CD4-positive, alpha-beta T cell treated with Interferon gamma for 1 hour (primary cell): ENCODE measurements around the gene COL8A1.
"Not testable (repeated sequence)": the region's sequence is repeated elsewhere in the genome, so short reads cannot be mapped to it uniquely, and the experiment has no call there.

Experiments used
- DNase-seq: peaks from one replicate; pipeline ENCODE4 v3.0.0-alpha.2; 2020

Gene COL8A1

DNA sequence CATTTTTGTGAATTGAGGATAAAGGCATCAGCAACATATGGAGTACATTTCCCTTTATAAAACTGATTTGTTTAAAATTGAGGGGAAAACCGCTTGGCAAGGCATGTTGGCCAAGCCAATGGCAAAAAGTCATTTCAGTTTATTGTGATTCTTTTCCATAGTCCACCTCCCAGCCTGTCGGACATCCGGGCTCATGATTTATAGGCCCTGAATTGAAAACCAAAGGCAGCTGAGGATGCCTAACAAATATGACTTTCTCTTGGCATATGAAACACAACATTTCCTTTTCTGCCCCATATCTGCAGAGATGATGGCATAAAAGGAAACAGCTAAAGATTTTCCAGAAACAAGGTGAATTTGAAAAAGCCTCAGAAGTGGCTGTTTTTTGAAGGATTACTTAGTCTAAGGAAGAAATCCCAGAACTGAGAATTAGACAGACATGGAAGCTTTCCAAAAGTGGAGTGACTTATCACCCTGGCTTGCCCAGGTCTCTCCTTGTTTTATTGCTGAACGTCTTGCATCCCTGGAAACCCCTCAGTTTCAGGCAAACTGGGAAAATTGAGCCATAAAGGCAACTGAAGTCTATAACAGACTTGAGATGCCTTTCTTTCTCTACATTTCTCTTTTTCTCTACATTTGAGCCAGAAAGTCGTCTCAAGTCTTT is 74.0 kb downstream of the COL8A1 start:
- no peak for DNase-seq

DNA sequence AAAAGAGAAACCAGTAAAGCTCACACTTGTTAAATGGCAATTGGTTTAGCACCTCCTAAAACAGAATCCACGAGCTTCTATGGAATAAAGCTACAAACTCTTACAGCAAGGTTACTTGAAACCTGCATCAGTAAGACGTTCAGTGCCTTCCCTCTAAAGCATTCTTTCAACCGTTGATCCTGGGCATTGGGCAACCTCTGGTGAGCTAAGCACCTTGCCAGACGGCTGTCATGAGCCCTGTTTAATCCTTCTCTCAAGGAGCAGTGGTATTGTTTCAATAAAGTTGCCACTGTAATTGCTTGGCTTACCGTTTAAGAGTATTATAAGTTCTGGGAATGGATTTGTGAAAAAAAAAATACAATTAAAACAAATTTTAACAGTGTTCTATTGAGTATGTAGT is 75.0 kb downstream of the COL8A1 start:
- no peak for DNase-seq

DNA sequence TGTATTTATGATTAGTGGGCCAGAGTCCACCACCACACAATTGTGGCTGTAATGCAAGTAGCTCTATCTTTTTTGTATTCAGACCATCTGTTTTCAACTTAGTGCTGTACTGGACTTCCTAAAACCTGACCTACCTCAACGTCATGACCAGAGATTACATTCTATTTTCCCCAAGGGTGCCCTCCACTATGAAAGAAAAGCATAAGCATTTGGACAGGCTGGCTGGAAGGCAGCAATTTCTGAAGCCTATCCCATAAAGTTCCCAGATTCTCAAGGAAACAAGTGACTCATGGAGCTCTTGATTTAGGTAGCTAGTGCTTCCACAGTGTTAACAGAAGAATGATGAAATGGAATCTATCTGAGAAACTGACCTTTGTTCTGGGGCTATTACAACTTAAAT is 75.8 kb downstream of the COL8A1 start:
- no peak for DNase-seq

DNA sequence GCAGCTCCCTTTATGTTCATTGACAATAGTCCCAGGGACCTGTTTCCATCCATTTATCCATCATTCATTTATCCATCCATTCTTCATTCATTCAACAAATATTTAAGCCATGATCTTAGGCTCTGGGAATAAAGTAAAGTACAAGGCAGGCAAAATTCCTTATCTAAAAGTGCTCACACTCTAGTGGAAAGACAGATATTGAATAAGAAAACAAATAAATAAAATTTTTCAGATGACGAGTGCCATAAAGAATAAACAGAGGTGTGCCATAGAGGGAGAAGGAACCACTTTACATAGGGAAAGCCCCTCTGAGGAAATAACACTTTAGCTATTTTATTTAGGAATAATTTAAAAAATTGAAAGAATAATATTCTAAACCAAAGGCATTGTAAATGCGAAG is 76.2 kb downstream of the COL8A1 start:
- DNase-seq, result no peak

DNA sequence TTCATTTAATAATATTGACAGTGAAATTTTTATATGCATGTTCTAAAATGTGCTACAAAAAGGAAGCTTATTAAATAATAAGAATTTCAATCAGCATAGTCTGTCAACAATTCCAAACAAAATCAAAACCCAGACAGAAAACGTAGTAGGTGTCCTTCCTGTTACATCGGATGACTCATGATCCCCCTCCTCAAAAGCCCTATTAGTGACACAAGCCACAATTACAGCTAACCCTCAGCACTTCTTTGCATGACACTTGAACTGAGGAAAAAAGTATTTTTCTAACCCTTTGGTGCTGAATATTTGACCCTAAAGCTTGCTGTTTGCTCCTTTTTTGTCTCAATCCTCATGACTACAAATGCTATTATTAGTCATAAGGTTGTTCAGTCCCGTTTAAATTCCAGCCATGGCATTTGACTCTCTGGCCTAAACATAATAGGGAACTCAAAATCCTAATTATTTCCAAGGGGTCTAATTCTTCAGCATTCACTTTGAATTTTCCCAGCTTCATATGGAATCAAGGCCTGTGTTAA is 78.1 kb downstream of the COL8A1 start:
- DNase-seq, result no peak

DNA sequence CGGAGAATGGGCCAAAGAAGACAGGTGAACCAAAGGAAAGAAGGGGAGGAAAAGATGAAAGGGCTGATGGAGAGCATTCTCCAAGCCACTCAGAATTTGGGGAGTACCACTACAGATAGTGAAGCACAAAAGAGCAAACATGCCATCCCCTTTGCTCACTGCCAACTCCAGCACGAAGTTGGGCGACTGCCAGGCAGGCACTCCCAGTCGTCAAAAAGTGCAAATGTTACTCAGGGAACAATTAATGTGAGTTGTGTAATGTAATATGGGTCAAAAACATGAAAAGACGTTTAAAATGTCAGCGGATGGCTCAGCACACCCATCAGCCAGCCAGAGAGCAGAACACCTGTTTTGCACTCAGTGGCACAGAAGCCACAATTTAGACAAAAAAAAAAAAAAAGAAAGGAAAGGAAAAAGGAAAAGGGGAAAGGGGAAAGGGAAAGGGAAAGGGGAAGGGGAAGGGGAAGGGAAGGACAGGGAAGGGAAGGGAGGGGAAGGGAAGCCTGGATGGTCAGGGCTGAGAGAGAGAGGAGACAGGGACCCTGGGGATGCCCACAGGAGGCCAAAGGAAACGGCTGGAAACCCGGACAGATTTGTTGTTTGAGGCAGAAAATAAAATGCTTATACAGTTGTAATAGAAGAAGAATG is 82.7 kb downstream of the COL8A1 start:
- DNase-seq, result no peak

DNA sequence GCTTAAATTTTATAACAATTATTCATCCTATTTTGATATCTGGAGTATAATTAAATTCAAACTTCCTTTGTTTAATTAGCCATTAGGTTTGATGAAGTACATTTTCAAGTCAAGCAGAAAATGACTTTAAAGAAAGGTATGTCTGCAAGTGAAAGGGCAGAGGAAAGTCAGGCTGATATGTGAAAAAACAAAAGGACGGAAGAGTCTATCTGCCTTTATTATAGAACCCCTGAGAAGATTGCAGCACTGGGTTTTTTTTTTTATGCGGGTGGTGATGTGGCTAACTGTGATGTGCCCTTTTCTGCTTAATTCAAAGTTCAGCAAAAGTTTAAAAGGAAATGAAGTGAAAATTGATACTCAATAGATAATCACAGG is 83.2 kb downstream of the COL8A1 start:
- no peak for DNase-seq

DNA sequence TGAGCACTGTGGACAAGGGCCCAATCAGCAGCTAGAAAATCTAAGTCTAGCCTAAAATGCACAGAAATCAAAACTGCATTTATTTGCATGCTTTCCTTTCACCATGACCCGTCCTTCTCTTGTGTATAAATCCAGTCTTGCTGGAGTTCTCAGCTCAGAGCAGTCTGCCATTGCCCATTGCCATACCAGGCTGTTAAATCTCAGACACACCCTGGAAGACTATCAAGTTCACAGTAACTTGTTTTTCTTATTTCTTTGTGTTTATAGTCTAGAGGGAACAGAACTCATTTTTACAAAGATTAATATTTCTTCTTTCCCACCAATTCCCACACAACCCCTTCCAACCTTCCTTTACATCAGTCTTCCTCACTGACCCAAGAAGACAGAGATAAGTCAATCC is 85.9 kb downstream of the COL8A1 start:
- no peak for DNase-seq

DNA sequence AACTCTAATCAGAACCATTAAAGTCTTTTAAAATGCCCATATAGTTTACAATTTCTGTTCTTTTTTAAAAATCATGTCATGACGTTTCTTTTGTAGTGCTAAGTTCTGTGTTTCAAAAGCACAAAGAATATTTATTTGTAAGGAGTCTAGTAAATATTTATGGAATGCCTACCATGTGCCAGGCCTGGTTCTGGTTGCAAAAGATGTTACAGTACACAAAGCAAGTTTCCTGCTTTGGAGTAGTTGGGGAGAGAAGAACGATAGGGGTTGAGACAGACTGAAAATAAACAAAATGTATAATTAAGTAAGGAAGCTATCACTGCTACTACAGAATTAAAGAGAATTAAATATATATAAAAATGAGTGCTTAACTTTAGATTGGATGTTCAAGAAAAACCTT is 92.5 kb downstream of the COL8A1 start:
- no peak for DNase-seq

DNA sequence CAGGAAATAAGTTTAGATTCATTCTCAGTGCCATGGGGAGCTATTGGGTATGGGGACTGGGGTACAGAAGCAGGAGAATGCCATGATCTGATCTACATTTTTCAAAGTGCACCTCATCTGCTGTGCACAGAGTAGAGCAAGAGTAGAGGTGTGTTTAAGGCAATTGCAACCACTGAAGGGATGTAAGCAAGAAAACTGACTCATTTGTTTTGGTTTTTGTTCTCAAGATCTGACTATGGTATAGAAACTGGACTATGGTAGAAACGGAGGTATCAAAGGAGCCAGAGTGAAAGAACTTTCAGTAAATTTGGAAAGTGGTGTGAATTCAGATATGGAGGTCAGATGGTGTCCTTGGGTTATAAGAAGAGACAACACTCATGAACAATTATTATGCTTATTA is 93.1 kb downstream of the COL8A1 start:
- no peak for DNase-seq

DNA sequence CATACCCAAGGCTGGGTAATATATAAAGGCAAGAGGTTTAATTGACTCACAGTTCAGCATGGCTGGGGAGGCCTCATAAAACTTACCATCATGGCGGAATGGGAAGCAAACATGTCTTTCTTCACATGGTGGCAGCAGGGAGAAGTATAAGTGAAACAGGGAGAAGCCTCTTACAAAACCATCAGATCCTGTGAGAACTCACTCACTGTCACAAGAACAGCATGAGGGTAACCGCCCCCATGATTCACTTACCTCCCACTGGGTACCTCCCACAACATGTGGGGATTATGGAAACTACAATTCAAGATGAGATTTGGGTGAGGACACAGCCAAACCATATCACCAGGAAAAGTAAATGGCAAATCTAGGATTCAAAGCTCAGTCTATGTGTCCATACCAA is 102.0 kb downstream of the COL8A1 start:
- not testable (repeated sequence) for DNase-seq

DNA sequence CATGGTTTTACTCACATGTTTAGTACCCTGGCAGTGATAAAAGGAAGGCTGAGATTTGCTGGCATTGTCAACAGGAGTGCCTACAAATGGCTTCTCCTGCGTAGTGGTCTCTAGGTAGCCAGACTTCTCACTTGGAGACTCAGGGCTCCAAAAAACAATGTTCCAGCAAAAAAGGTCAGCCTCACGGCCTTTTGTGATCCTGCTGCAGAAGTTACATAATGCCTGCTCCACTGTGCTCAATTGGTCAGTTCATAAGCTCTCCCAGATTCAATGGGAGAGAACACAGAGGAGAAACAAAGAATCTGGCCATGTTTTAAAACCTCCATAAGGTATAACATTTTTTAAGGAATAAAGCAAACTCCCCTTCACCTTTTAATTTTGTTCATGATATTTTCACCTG is 103.2 kb downstream of the COL8A1 start:
- no peak for DNase-seq

DNA sequence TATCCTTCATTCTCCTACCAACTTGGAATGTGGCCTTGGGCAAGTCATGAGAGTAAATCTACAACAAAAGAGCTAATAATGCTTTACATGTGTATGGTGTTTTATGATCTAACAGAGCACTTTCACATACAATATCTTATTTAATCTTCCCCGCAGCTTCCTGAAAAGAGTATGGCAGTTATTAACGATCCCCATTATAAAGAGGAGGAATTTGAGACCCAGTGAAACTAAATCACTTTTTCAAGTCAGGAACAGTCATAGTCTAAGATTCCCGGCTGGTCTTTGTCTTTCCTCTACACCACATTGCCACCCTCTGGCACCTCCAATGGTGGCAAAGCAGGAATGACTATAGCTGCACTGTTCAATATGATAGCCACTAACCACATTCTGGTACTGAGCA is 109.5 kb downstream of the COL8A1 start:
- no peak for DNase-seq

DNA sequence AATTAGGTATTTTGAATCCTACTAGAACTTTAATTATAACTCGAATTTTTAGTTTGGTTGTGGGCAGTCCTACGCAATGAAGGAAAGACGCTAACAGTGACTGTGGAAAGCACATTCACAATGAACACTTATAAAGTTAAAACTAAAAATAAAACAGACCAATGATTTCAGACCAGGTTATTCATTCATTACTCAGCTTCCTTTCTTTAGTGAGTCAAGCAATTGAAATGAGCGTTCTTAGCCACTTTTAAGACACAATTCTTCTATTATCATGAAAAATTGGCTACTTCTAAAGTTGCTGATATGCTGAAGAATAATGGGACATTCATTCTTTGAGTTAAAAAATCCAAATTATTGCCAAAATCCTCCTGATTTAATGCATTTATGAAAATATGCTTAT is 113.3 kb downstream of the COL8A1 start:
- DNase-seq, result no peak

DNA sequence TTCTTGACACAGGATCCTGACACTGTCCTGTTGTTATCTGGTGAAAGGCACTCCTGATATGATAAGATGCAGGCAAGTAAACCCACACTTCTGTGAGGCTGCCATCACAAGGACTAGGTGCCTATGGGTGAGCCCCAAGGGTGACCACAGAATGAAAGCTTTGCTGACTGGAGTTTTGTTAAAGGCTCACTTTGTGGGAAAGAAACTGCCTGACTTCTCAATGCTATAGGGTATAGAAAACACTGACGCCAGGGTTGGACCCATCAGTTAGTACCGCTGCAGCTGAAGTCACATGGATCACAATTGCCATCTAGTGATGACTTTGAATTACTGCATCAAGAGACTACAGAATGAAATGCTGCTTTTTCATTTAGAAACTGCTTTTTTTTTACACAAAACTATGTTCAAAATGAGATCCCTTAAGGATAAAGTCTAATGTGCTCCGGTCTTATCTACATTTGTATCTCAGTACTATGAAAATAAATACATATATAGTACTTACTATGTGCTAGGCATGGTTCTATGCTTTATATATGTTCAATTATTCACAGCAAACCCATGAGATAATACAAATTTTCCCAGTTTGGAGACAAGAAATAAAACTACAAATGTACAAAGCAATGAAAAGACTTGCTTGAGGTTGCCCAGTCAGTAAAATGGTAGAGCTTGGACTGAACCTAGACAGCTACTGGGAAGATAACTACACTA is 115.0 kb downstream of the COL8A1 start:
- no peak for DNase-seq

DNA sequence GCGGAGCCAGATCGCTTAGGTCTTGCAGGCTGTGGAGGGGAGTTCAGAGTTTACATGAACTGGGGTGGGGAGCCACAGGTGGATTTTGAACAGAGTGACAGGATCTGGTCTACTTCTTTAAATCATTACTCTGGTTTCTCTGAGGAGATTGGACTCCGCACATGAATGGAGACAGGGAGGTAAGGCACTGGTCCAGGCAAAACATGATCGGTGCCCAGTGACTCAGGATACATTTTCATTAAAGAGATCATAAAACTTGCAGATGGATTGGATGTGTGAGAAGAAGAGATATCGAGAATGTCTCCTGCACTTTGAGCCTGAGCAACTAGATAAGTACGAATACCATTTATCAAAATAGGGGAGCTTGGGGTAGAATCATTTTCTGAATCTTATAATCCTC is 117.4 kb downstream of the COL8A1 start:
- no peak for DNase-seq

DNA sequence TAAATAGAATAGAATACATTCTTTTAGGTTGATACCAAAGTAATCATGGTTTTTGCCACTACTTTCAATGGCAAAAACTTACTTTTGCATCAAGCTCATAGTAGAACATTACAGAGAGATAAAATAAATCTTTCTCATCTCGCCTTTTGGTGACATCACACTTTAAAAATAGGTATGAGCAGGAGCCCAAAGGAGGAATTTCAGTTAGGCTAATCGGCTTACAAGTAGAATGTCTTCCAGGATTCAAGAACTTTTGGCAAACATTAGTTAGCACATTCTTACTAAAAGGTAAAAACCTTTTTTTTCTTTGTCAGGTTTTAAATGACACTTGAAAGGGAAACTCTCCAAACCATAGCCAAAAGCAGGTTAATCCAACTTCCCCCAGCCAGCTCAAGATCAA is 119.6 kb downstream of the COL8A1 start:
- DNase-seq, result no peak

DNA sequence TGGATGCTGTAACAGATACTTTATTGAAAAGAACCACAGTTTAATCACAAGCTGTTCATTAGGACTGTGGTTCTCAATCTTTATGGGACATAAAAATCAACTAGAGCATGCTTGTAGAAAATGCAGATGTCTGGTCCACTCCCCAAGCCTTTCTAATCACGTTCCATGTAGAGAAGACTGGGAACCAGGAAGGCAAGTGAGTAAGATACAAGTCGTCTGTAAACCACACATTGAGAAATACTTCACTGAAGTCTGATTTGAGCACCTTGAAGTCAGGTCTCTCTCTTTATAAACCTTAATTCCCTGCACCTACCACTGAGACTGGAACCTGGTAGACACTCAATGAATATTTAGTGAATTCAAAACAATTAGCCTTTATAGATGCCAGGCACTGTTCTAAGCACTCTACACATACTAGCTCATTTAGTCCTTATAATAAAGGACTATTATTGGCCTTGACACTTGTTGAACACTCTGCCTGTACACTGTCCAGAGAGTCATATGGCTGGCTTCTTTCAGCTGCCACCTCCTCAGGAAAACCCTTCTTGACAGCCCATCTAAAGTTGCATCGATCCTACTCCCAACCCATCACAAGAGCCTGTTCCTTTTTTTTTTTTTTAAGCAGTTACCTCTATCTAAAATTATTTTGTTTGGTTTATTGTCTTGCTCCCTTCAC is 120.2 kb downstream of the COL8A1 start:
- no peak for DNase-seq

DNA sequence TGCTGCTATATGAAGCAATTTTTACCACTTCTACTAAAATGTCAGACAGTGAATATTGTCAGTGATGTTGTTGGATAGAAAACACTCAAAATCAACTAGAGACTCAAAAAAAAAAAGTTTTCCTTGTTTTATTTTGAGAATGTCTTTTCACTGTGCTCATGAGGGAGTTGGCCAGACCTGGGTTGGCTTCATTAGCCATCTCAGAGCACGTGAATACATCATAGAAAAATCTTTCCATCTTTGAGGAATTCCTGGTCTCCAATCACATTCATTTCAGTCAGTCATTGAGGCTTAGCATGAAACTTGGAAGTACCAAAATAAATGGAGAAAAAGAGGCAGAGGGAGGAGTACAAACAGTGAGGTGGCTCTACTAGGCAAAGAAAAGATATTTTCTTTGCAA is 121.6 kb downstream of the COL8A1 start:
- DNase-seq, result no peak

DNA sequence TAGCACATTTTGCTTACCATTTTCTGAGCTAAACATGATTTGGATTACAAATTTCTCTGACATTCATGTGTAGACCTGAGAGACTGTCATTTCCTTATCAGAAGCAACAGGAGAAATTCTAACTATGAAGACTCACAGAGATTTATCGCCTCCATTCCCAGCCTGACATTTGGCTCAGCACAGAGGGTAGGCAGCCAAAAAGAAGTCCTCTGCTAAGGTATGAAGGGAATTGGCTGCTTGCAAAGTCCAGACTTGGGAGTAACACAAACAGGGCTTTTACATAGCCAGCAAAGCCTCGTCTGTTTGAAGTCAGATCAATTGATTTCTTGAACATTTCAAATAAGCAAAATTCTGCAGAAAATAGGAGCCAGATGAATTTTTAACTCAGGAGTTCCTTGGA is 122.2 kb downstream of the COL8A1 start:
- no peak for DNase-seq

DNA sequence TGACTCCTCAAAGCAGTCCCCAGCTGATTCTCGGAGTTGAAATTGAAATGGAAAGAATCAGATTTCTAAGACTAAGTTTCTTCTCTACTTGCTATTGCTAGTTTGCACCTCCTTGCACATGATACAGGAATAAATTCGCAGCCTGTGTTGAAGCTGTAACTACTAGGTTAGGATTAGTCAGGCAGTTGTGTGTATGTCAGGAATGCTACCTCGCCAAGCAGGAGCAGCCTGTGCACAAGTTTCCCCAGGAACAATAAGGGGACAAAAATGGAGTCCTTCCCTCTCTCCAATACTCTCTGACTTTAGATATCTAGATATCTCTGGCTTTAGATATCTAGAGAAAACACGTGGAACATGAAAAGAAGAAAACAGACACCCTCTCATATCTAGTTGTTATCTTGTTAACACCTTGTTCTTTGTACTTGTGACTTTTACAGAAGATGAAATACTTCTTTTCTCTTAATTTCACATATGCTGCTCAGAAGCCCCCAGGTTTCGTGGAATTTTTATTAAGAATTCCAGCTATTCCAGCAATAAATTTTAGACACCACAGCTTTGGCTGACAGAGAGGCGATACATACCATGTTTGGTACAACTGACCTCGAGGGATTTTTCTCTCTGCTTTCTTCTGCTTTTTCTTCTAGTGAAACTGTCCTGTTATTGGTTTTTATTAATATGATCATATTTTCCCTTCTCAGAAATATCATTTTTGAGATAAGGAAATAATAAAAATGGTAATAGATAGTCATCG is 123.2 kb downstream of the COL8A1 start:
- no peak for DNase-seq

DNA sequence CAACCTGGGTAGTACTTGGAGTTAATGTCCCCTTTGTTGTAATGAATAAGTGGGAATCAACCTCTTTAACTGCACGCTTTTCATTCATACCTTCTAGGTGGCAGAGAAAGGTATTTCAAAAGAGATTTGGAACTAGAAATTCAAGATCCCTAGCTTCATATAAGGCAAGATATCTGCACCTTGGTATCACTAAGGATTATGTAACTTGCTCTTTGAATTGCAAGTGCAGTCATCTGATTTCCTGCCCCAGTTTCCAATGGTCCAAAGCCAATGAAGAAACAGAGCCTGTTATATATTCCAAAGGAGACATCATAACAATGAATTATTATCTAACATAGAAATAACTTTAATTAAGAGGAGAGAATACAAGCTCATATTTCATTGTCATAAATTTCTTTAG is 124.5 kb downstream of the COL8A1 start:
- DNase-seq, result no peak

DNA sequence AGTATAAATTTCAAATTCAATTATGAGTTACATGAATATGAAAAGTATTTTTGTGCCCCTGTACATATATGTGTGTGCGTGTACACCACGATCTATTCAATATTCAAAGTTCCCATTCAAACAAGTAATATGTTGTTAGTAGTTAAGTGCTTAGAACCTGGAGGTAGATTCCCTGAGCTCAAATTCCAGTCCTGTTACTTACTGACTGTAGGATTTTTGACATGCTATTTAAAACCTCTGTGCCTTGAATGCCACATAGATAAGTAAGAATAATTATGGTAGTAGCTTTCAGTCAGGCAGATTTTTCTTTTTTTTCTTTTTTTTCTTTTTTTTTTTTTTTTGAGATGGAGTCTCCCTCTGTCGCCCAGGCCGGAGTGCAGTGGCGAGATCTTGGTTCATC is 126.0 kb downstream of the COL8A1 start:
- DNase-seq, result no peak
